HCT116 (cell line): Measurements from ENCODE around the gene IGSF9.
A peak's percentile ranks its signal among the peaks of the same experiment; 100 is the strongest.

Source experiments
- EZH2 ChIP-seq: fragments of 200-600 bp; sonication (generic); IDR thresholded peaks from 2 replicates; pipeline ENCODE4 v1.6.1; 2017; ENCODE audit warnings: antibody characterized with exemption, mixed run types
- FOSL1 ChIP-seq: IDR thresholded peaks from 2 replicates; pipeline ENCODE4 v1.6.1; 2012; ENCODE audit warnings: low read depth
- JUND ChIP-seq: IDR thresholded peaks from 2 replicates; pipeline ENCODE4 v1.6.1; 2012
- POLR2A ChIP-seq: IDR thresholded peaks from 2 replicates; pipeline ENCODE4 v1.7.0; 2011; ENCODE audit warnings: borderline replicate concordance; ENCODE audit not compliant: insufficient read depth, insufficient read length; ENCODE audit errors: extremely low read depth
- POLR2AphosphoS5 ChIP-seq: IDR thresholded peaks from 2 replicates; pipeline ENCODE4 v1.6.1; 2011; ENCODE audit warnings: mild to moderate bottlenecking, low read depth, low read length, moderate library complexity
- RAD21 ChIP-seq: IDR thresholded peaks from 2 replicates; pipeline ENCODE4 v1.6.1; 2012; ENCODE audit warnings: low read depth, mild to moderate bottlenecking
- TCF7L2 ChIP-seq: IDR thresholded peaks from 2 replicates; pipeline ENCODE4 v1.7.0; 2011; ENCODE audit warnings: borderline replicate concordance, inconsistent platforms; ENCODE audit not compliant: insufficient read depth, insufficient read length; ENCODE audit errors: extremely low read depth
- ZNF274 ChIP-seq: fragments of 200-500 bp; sonication (Bioruptor generic); IDR thresholded peaks from 2 replicates; pipeline ENCODE4 v1.6.1; 2014; ENCODE audit warnings: mild to moderate bottlenecking, low read depth, low read length, inconsistent platforms
- TF ChIP-seq, protein P1 (sequence below), 3 experiments: fragments of 200-600 bp in 1 of 3; sonication (generic) in 1 of 3; IDR thresholded peaks in 2 of 3; conservative IDR thresholded peaks in 1 of 3; 2 replicates each; pipeline ENCODE4 v1.5.1; 2012 to 2017; ENCODE audit warnings: low read depth in 2 of 3, low read length in 2 of 3, antibody characterized with exemption in 1 of 3, borderline replicate concordance in 1 of 3, control low read depth in 1 of 3, mild to moderate bottlenecking in 1 of 3, mixed read lengths in 1 of 3, mixed run types in 1 of 3, moderate library complexity in 1 of 3; ENCODE audit not compliant: insufficient read depth in 1 of 3
- TF ChIP-seq, protein P2 (sequence below): IDR thresholded peaks from 2 replicates; pipeline ENCODE4 v1.6.1; 2012
- TF ChIP-seq, protein P3 (sequence below): IDR thresholded peaks from 2 replicates; pipeline ENCODE4 v1.6.1; 2012; ENCODE audit warnings: low read depth
- TF ChIP-seq, protein P4 (sequence below): IDR thresholded peaks from 2 replicates; pipeline ENCODE4 v1.6.1; 2012

DNA sequence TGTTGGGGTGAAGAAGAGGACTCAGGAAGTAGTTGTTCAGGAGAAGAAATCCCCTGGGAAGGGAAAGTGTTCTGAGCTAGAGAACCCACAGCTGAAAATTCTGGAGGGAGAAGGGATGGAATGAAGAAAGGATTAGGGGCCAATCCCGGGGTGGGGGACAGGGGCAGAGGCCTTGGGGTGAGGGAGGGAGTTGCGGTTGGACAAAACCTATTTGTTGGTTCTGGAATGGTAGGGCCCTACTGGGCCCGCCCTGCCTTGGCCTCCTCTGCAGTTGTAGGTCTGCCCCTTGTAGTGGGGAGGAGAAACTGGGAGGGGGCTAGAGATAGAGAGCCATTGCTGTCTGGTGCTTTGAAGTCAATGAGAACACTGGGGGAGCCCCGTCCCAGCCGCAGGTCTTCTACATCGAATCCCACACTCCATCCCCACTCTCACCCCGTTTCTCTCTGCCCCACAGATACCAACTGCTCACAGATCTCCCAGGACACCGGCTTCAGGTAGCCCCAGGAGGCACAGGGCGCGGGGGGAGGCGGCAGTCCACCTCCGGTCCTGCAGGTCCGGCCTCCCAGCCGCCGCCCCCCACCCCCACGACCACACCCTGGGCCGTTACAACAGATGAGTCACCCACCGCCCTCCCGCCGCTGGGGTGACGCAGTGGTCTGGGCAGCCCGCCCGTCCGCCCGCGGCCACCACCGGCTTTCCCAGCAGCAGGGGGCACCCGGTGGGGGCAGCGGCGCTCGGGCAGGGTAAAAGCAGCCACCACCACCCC lies 21.2 kb downstream of the IGSF9 start:
- TF ChIP-seq POLR2A (no peak), RAD21 (no peak), TCF7L2 (peak; percentile 82), FOSL1 (peak; percentile 92), EZH2 (no peak), POLR2AphosphoS5 (peak; percentile 56), JUND (peak; percentile 94), ZNF274 (no peak)
- TF ChIP-seq, protein P1, sequence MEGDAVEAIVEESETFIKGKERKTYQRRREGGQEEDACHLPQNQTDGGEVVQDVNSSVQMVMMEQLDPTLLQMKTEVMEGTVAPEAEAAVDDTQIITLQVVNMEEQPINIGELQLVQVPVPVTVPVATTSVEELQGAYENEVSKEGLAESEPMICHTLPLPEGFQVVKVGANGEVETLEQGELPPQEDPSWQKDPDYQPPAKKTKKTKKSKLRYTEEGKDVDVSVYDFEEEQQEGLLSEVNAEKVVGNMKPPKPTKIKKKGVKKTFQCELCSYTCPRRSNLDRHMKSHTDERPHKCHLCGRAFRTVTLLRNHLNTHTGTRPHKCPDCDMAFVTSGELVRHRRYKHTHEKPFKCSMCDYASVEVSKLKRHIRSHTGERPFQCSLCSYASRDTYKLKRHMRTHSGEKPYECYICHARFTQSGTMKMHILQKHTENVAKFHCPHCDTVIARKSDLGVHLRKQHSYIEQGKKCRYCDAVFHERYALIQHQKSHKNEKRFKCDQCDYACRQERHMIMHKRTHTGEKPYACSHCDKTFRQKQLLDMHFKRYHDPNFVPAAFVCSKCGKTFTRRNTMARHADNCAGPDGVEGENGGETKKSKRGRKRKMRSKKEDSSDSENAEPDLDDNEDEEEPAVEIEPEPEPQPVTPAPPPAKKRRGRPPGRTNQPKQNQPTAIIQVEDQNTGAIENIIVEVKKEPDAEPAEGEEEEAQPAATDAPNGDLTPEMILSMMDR (IDR thresholded peaks at IDR 0.05 in 2 of 3, conservative IDR thresholded peaks at IDR 0.05 in 1 of 3; ENCODE audit: borderline replicate concordance in 1 of 3, insufficient read depth in 1 of 3, low read depth in 2 of 3, low read length in 2 of 3) = peak in 1 of 3 experiments; percentile 4; a peak in 1 of 6 replicates
- TF ChIP-seq, protein P2, sequence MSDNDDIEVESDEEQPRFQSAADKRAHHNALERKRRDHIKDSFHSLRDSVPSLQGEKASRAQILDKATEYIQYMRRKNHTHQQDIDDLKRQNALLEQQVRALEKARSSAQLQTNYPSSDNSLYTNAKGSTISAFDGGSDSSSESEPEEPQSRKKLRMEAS = no peak
- TF ChIP-seq, protein P3, sequence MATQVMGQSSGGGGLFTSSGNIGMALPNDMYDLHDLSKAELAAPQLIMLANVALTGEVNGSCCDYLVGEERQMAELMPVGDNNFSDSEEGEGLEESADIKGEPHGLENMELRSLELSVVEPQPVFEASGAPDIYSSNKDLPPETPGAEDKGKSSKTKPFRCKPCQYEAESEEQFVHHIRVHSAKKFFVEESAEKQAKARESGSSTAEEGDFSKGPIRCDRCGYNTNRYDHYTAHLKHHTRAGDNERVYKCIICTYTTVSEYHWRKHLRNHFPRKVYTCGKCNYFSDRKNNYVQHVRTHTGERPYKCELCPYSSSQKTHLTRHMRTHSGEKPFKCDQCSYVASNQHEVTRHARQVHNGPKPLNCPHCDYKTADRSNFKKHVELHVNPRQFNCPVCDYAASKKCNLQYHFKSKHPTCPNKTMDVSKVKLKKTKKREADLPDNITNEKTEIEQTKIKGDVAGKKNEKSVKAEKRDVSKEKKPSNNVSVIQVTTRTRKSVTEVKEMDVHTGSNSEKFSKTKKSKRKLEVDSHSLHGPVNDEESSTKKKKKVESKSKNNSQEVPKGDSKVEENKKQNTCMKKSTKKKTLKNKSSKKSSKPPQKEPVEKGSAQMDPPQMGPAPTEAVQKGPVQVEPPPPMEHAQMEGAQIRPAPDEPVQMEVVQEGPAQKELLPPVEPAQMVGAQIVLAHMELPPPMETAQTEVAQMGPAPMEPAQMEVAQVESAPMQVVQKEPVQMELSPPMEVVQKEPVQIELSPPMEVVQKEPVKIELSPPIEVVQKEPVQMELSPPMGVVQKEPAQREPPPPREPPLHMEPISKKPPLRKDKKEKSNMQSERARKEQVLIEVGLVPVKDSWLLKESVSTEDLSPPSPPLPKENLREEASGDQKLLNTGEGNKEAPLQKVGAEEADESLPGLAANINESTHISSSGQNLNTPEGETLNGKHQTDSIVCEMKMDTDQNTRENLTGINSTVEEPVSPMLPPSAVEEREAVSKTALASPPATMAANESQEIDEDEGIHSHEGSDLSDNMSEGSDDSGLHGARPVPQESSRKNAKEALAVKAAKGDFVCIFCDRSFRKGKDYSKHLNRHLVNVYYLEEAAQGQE = no peak
- TF ChIP-seq, protein P4, sequence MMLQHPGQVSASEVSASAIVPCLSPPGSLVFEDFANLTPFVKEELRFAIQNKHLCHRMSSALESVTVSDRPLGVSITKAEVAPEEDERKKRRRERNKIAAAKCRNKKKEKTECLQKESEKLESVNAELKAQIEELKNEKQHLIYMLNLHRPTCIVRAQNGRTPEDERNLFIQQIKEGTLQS = no peak
